Measurements from ENCODE around the gene FOXJ3.

The FOXJ3 gene

DNA sequence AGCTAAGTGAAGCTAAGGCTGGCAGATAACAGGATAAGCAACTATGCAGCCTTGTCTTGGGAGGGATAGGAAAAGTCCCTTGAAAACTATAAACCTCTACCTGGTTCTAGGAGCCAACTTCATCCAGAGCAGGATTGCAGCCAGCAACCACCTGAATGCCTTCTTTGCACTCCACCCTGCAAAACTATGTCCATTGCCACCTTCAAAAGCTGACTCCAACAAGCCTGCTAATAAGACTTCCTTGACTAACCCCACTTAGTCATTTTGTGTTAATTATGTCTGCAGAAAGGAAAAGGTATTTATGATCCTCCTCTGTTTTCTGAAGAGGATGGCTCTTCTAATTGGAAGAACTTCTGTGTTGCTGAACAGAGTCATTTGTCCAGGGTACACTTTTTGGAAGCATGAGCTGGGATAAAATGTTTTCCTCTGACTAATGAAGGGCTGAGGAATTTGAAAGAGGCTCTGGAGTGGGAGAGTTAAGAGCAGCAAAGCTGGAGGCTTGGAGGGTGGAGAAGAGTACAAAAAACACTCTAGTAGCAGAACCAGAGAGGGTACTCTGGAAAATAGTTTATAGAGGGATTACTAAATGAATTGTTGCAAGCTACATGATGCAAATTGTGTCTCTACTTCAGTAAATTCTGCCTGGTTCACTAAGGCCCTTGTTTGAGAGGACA lies 36.0 kb upstream of the FOXJ3 start:
- H3K27me3 ChIP-seq: peaks cover 31% of the 10 kb centered on the region
- no peaks in the 10 kb centered on the region for H3K4me1 ChIP-seq (ENCODE audit: control insufficient read depth in 1 of 2, insufficient read depth in 1 of 2, low read depth in 1 of 2, low read length in 1 of 2)
- TF ChIP-seq, protein P1, sequence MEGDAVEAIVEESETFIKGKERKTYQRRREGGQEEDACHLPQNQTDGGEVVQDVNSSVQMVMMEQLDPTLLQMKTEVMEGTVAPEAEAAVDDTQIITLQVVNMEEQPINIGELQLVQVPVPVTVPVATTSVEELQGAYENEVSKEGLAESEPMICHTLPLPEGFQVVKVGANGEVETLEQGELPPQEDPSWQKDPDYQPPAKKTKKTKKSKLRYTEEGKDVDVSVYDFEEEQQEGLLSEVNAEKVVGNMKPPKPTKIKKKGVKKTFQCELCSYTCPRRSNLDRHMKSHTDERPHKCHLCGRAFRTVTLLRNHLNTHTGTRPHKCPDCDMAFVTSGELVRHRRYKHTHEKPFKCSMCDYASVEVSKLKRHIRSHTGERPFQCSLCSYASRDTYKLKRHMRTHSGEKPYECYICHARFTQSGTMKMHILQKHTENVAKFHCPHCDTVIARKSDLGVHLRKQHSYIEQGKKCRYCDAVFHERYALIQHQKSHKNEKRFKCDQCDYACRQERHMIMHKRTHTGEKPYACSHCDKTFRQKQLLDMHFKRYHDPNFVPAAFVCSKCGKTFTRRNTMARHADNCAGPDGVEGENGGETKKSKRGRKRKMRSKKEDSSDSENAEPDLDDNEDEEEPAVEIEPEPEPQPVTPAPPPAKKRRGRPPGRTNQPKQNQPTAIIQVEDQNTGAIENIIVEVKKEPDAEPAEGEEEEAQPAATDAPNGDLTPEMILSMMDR (IDR thresholded peaks at IDR 0.05): no peak
- no peak overlapping the region for H3K27ac ChIP-seq
- H3K9me3 ChIP-seq: no peaks in the 10 kb centered on the region
- H3K4me3 ChIP-seq (ENCODE audit: low read depth in 1 of 2, low read length in 1 of 2): no peak overlapping the region
- no peaks in the 10 kb centered on the region for H3K36me3 ChIP-seq

DNA sequence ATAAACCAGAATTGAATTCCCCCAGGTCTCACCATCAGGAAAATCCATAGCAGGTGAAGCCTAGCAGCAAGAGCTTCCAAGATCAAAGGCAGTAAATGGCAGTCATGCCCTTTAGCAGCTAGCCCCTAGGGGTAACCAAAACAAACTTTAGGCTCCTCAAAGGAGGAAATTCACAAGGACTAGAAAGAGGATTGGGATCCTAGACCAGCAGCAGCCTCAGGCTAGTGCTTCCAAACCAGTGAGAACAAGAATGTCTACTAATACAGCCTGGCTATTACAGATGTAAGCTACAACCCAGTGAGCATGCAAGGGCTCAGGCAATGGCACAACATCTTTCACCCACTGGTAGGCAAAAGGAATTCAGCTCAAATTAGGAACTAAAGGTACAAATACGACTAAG lies 34.4 kb upstream of the FOXJ3 start:
- TF ChIP-seq, protein P1 (IDR thresholded peaks at IDR 0.05): no peak
- no peak overlapping the region for H3K4me3 ChIP-seq (ENCODE audit: low read depth in 1 of 2, low read length in 1 of 2)
- no peak overlapping the region for H3K27ac ChIP-seq
- H3K27me3 ChIP-seq: peaks cover 31% of the 10 kb centered on the region
- H3K9me3 ChIP-seq: no peaks in the 10 kb centered on the region
- H3K4me1 ChIP-seq (ENCODE audit: control insufficient read depth in 1 of 2, insufficient read depth in 1 of 2, low read depth in 1 of 2, low read length in 1 of 2): no peaks in the 10 kb centered on the region
- H3K36me3 ChIP-seq: no peaks in the 10 kb centered on the region

DNA sequence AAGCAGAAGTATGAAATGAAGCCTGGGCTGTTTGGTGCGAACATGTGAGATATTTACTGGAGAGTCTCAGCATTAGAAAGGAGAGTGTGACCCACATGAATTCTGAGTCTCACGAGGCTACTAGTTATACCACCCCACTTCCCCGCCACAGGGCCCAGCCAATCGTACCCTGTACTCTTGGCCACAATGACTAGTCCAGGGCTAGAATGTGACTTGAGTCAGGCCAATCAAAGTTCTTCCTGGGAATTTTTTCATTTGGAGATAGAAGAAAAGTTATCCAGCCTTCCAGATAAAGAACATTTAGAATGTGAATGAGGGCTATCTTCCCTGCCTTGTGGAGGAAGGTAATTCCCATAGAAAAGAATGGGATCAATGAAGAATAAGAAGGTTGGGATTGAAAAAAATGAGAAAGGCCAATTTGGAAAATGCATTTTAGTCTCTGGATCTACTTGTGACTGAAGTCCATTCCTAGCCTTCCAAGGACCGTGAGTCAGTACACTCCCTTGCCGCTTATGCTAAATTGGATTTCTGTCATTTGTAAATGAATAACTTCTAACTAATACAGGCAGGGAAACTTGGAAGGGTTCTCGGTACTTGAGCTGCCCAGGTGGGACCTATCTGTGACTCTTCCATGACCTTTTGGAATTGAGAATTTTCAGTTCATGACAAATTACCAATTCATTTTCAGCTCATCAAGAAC lies 33.2 kb upstream of the FOXJ3 start:
- H3K27ac ChIP-seq: no peak overlapping the region
- TF ChIP-seq, protein P1 (IDR thresholded peaks at IDR 0.05): no peak
- no peaks in the 10 kb centered on the region for H3K36me3 ChIP-seq

GRCh38 chr1:42365118-42365517 lies 30.1 kb upstream of the FOXJ3 start:
- peaks cover 20% of the 10 kb centered on the region for H3K27me3 ChIP-seq
- H3K9me3 ChIP-seq: no peaks in the 10 kb centered on the region
- H3K4me3 ChIP-seq (ENCODE audit: low read depth in 1 of 2, low read length in 1 of 2): no peak overlapping the region
- no peak overlapping the region for H3K27ac ChIP-seq
- no peaks in the 10 kb centered on the region for H3K4me1 ChIP-seq (ENCODE audit: control insufficient read depth in 1 of 2, insufficient read depth in 1 of 2, low read depth in 1 of 2, low read length in 1 of 2)
- no peaks in the 10 kb centered on the region for H3K36me3 ChIP-seq
- TF ChIP-seq, protein P1 (IDR thresholded peaks at IDR 0.05): no peak

More for the DNA sequence above, 33.2 kb upstream of the FOXJ3 start:
- Histone ChIP-seq H3K27me3 (peaks cover 31% of the 10 kb centered on the region), H3K9me3 (no peaks in the 10 kb centered on the region), H3K4me1 (ENCODE audit: control insufficient read depth in 1 of 2, insufficient read depth in 1 of 2, low read depth in 1 of 2, low read length in 1 of 2) (no peaks in the 10 kb centered on the region), H3K4me3 (ENCODE audit: low read depth in 1 of 2, low read length in 1 of 2) (no peak overlapping the region)

GRCh38 chr1:42364542-42364941 lies 29.5 kb upstream of the FOXJ3 start:
- no peak overlapping the region for H3K4me3 ChIP-seq (ENCODE audit: low read depth in 1 of 2, low read length in 1 of 2)
- H3K4me1 ChIP-seq (ENCODE audit: control insufficient read depth in 1 of 2, insufficient read depth in 1 of 2, low read depth in 1 of 2, low read length in 1 of 2): no peaks in the 10 kb centered on the region
- H3K27ac ChIP-seq: no peak overlapping the region
- no peaks in the 10 kb centered on the region for H3K9me3 ChIP-seq
- TF ChIP-seq, protein P1 (IDR thresholded peaks at IDR 0.05): no peak
- no peaks in the 10 kb centered on the region for H3K36me3 ChIP-seq
- peaks cover 20% of the 10 kb centered on the region for H3K27me3 ChIP-seq

Measured in neutrophil (primary cell).